A549 (cell line): Measurements from ENCODE around the gene KDM5B.

Experiments
- CHD4 ChIP-seq: fragments of 200-600 bp; sonication (generic); IDR thresholded peaks from 2 replicates; pipeline ENCODE4 v1.6.1; 2016; ENCODE audit warnings: antibody characterized with exemption, mild to moderate bottlenecking, borderline replicate concordance
- CTCF ChIP-seq: fragments of >200 bp; sonication (Bioruptor Twin); formaldehyde crosslinking; IDR thresholded peaks from 3 replicates; pipeline ENCODE4 v1.5.1; 2016
- ESRRA ChIP-seq: fragments of 150-350 bp; IDR thresholded peaks from 2 replicates; pipeline ENCODE4 v1.6.1; 2014; ENCODE audit warnings: mild to moderate bottlenecking, low read length, borderline replicate concordance
- HDAC2 ChIP-seq: fragments of 200-600 bp; sonication (generic); IDR thresholded peaks from 2 replicates; pipeline ENCODE4 v1.6.1; 2016
- KDM5A ChIP-seq: fragments of 200-600 bp; sonication (generic); IDR thresholded peaks from 2 replicates; pipeline ENCODE4 v1.6.1; 2016; ENCODE audit warnings: antibody characterized with exemption, mild to moderate bottlenecking
- NPAS2 ChIP-seq: fragments of 250-450 bp; sonication (Bioruptor Pico); IDR thresholded peaks from 2 replicates; pipeline ENCODE4 v1.8.0; 2022; ENCODE audit warnings: mild to moderate bottlenecking, moderate library complexity, borderline replicate concordance
- PBX3 ChIP-seq: IDR thresholded peaks from 2 replicates; pipeline ENCODE4 v1.6.1; 2012
- PHF8 ChIP-seq: fragments of 200-600 bp; sonication (generic); IDR thresholded peaks from 2 replicates; pipeline ENCODE4 v1.6.1; 2016; ENCODE audit warnings: low read depth, mild to moderate bottlenecking, antibody characterized with exemption, moderate library complexity, borderline replicate concordance
- POLR2A ChIP-seq: IDR thresholded peaks from 2 replicates; pipeline ENCODE4 v1.6.1; 2012; ENCODE audit warnings: mild to moderate bottlenecking, low read length
- RCOR1 ChIP-seq: fragments of 150-350 bp; IDR thresholded peaks from 2 replicates; pipeline ENCODE4 v1.6.1; 2014; ENCODE audit warnings: antibody characterized with exemption, low read length, low read depth

- TF ChIP-seq PBX3 = no peak
- no peak for TF ChIP-seq CTCF
- TF ChIP-seq HDAC2 = no peak
- TF ChIP-seq NPAS2 (CRISPR knock-in tag) = no peak
- no peak for TF ChIP-seq POLR2A
- no peak for TF ChIP-seq ESRRA
- TF ChIP-seq CHD4 = no peak
- TF ChIP-seq KDM5A = no peak
- no peak for TF ChIP-seq PHF8
- no peak for TF ChIP-seq RCOR1
Measured at GRCh38 chr1:202804126-202804525, 4.1 kb downstream of the KDM5B start.
